Choroid plexus epithelial cell (primary cell): ENCODE results near the gene THAP9.

Source experiments
- DNase-seq: peaks from one replicate; pipeline ENCODE4 v3.0.0-alpha.2; 2010; ENCODE audit warnings: low read depth
- H3K4me3 ChIP-seq: 2 replicates; pipeline ENCODE4 v1.5.1; 2011; ENCODE audit warnings: low read depth, mild to moderate bottlenecking, control low read depth, low read length, moderate library complexity
- TF ChIP-seq, protein P1 (sequence below): conservative IDR thresholded peaks from 2 replicates; pipeline ENCODE4 v1.5.1; 2011; ENCODE audit warnings: low read depth, mild to moderate bottlenecking, control low read depth, inconsistent platforms, low read length, moderate library complexity

The THAP9 gene

DNA sequence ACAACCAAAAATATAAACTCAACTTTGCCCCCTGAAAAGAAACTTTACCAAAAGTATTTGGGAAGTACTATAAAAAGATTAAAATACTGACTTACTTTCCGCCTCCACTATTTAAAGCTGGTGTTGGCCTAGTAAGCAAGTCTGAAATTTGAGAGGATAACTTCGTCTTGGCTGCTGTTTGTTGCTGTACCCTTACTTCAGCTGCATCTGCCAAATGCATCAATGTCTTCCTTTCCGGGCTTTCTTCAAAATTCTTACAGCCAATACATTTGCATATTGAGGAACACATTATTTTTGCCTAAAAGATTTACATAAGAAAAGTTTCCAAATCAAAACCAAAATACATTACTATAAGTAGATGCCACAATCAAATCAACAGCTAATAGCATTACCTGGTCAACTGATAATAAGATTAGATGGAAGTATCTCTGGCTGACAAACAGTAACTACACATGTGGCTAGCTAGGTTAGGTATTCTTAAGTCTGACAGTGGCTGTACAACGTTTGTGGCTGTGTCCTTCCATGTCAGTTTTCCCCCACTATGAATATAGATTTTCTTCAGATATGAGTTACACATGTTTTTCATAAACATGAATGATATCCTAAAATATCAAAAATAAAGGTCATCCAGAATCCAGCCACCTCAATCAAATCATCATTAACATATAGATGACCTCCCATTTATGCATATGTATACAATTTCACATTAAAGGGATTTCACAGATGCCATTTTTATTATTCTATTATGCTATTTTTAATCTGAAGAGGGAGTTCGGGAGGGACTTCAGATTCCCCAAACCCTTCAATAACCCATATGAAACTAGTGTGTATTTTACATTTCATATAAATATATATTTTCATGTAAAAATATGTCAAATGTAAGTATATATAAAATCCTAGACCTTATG is 30.6 kb downstream of the THAP9 start:
- TF ChIP-seq, protein P1, sequence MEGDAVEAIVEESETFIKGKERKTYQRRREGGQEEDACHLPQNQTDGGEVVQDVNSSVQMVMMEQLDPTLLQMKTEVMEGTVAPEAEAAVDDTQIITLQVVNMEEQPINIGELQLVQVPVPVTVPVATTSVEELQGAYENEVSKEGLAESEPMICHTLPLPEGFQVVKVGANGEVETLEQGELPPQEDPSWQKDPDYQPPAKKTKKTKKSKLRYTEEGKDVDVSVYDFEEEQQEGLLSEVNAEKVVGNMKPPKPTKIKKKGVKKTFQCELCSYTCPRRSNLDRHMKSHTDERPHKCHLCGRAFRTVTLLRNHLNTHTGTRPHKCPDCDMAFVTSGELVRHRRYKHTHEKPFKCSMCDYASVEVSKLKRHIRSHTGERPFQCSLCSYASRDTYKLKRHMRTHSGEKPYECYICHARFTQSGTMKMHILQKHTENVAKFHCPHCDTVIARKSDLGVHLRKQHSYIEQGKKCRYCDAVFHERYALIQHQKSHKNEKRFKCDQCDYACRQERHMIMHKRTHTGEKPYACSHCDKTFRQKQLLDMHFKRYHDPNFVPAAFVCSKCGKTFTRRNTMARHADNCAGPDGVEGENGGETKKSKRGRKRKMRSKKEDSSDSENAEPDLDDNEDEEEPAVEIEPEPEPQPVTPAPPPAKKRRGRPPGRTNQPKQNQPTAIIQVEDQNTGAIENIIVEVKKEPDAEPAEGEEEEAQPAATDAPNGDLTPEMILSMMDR, result no peak
- DNase-seq, result no peak

DNA sequence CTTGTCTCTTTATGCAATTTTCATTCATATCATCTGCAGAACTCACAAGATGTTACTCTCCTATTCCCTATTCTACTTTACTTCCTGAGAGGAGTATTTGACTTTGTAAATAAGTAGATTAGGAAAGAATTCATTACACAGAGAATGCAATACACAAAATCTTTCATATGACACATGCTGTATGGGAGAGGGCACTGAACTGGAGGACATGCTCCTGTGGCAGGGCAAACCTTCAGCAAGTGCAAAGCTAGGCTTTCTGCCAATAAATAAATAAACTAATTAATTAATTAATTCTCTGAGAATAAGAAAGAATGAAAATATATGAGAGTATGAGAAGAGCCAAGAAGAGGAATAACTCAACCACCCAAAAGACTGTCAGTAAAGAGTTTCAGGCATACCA is 33.9 kb downstream of the THAP9 start:
- no peak for DNase-seq
- TF ChIP-seq, protein P1, result no peak
- no peak overlapping the region for H3K4me3 ChIP-seq

More for the DNA sequence above, 30.6 kb downstream of the THAP9 start:
- no peak overlapping the region for H3K4me3 ChIP-seq

DNA sequence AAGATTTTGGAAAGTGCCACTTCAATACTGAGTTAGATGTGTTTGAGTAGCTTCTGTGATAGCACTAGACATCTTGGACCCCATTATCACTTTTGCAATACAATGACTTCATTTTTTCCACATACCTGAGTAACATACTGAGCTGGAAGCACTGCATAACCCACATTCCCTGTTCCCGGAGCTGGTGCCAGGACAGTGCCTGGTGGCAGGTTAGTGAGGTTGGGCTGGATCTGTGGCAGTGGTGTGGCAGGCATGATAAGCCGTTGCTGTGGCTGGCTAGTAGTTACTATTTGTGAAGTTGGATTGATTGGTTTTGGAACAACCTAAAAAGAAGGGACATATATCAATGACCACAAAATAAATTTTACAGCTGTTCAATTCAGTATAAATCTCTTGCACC is 38.9 kb downstream of the THAP9 start:
- TF ChIP-seq, protein P1, result no peak
- DNase-seq, result no peak
- no peak overlapping the region for H3K4me3 ChIP-seq

DNA sequence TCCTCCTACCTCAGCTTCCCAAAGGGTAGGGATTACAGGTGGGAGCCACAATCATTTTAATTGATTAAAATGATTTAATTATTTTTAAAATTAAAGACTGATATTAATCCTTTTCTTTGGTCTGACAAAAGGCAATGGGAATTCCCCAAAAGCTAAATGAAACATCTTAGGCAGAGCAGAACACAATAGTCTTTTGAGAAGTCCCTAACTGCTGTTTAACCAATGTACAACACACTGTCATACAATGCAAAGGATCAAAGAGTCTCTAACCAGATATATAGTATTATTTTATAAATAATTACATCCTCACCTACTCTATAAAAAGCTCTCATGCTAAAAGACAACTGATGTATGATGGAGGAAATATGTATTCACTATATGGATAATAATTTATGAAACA is 47.0 kb downstream of the THAP9 start:
- no peak overlapping the region for H3K4me3 ChIP-seq
- no peak for DNase-seq
- TF ChIP-seq, protein P1, result no peak

DNA sequence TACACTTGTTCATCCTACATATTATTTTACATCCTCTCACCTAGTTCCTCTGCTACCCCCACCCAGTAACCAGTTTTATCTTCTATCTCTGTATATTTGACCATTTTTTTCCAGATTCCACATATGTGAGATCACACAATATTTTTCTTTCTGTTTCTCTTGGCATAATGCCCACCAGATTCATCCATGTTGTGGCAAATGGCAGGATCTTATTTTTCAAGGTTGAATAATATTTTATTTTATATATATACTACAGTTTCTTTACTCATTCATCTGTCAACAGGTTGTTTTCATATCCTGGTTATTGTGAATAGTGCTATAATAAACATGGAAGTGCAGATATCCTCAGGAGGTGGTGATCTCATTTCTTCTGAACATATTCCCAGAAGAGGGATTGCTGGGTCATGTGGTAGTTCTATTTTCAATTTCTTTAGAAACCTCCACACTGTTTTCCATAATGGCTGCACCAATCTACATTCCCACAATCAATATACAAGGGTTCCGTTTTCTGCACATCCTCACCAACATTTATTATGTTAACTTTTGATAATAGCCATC is 48.2 kb downstream of the THAP9 start:
- TF ChIP-seq, protein P1, result no peak
- DNase-seq, result peak; percentile 73
- H3K4me3 ChIP-seq, result no peak overlapping the region

DNA sequence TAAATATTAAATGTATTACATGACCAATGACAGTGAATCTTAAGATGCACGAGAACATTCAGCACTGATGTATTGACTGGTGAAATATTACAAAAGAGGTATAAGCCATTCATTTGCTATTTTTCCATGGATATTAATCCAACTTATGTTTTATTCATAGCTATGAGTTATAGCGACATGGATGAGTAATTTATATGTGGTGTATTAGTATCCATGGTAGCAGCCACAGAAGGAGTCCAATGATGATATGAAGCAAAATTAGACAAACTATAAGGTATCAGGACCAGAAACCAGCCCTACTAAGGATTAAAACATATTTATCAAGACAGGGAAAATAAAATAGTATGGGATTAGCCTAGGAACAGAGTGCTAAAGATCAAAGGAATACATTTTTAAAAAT is 50.7 kb downstream of the THAP9 start:
- TF ChIP-seq, protein P1, result no peak
- peak; percentile 2 for DNase-seq
- H3K4me3 ChIP-seq, result no peak overlapping the region
